T-cell (primary cell): ENCODE measurements around the gene FBXL5. TPM values are rescaled to one million over a fixed set of nuclear protein-coding genes. Genes with fewer than 3 reads are reported as not detected.

Experiments
- ATAC-seq, 4 experiments: fragments of 200-7000 bp in 3 of 4; fragments of 150-1000 bp in 1 of 4; cut with Tn5 transposase; replicated peaks in 1 of 4; 1 replicate in 3 of 4; 2 replicates in 1 of 4; pipeline ENCODE4 v1.10.0; 2021; ENCODE audit warnings: moderate library complexity in 3 of 4, mild to moderate bottlenecking in 2 of 4, moderate number of reproducible peaks in 1 of 4
- CTCF ChIA-PET, 2 donors: fragments of 300-600 bp; sonication (Branson Sonifier 250); formaldehyde crosslinking; loops; one replicate each; lab custom pipeline; 2022; ENCODE audit warnings: antibody characterized with exemption in 2 of 2; lab: Charles Lee
- POLR2A ChIA-PET, 2 donors: fragments of 300-600 bp; sonication (Branson Sonifier 250); formaldehyde crosslinking; loops; one replicate each; lab custom pipeline; 2022; ENCODE audit warnings: antibody characterized with exemption in 2 of 2; lab: Charles Lee
- DNase-seq, 35 experiments: peaks; one replicate each; pipeline versions ENCODE4 v3.0.0 to v3.0.0-alpha.2; 2013 to 2023
- H3K27ac ChIP-seq: one replicate; pipeline ENCODE4 v1.5.1; 2013; ENCODE audit warnings: low read length
- H3K27me3 ChIP-seq, 2 experiments: replicated peaks in 1 of 2; 1 replicate in 1 of 2; 2 replicates in 1 of 2; pipeline versions ENCODE4 v1.6.1 to v1.7.0; 2013; ENCODE audit warnings: low read length in 1 of 2, mixed read lengths in 1 of 2; ENCODE audit not compliant: control insufficient read depth in 2 of 2, insufficient read depth in 2 of 2; ENCODE audit errors: extremely low read depth in 1 of 2
- H3K36me3 ChIP-seq, 2 donors: 1 replicate in 1 of 2; 2 replicates in 1 of 2; pipeline versions ENCODE4 v1.6.1 to v1.7.0; 2013; ENCODE audit warnings: low read length in 1 of 2; ENCODE audit not compliant: control insufficient read depth in 2 of 2, insufficient read depth in 1 of 2; ENCODE audit errors: extremely low read depth in 1 of 2
- H3K4me1 ChIP-seq, 2 experiments: 1 replicate in 1 of 2; 2 replicates in 1 of 2; pipeline versions ENCODE4 v1.6.1 to v1.7.0; 2013; ENCODE audit warnings: low read length in 2 of 2, mixed read lengths in 1 of 2; ENCODE audit not compliant: insufficient read depth in 2 of 2, control insufficient read depth in 1 of 2; ENCODE audit errors: extremely low read depth in 1 of 2
- H3K4me3 ChIP-seq, 2 donors: 1 replicate in 1 of 2; 2 replicates in 1 of 2; pipeline versions ENCODE4 v1.5.1 to v1.7.0; 2013; ENCODE audit warnings: mild to moderate bottlenecking in 2 of 2, low read length in 1 of 2, moderate library complexity in 1 of 2; ENCODE audit not compliant: control insufficient read depth in 1 of 2; ENCODE audit errors: extremely low read depth in 1 of 2
- H3K9me3 ChIP-seq: 2 replicates; pipeline ENCODE4 v1.7.0; 2013
- H3K27ac Mint-ChIP-seq, 2 donors: one replicate each; pipeline ENCODE4 v1.8.0; 2020 to 2021; ENCODE audit warnings: mild to moderate bottlenecking in 2 of 2, mixed read lengths in 2 of 2
- H3K27me3 Mint-ChIP-seq, 2 donors: one replicate each; pipeline ENCODE4 v1.8.0; 2021 to 2022; ENCODE audit warnings: mixed read lengths in 2 of 2
- H3K36me3 Mint-ChIP-seq: one replicate; pipeline ENCODE4 v1.8.0; 2021; ENCODE audit warnings: mixed read lengths
- H3K4me1 Mint-ChIP-seq, 3 donors: one replicate each; pipeline ENCODE4 v1.8.0; 2020 to 2022; ENCODE audit warnings: mixed read lengths in 3 of 3, mild to moderate bottlenecking in 1 of 3
- H3K4me3 Mint-ChIP-seq, 3 donors: one replicate each; pipeline ENCODE4 v1.8.0; 2020 to 2022; ENCODE audit warnings: mild to moderate bottlenecking in 3 of 3, mixed read lengths in 3 of 3, moderate library complexity in 3 of 3
- H3K9me3 Mint-ChIP-seq, 3 donors: one replicate each; pipeline ENCODE4 v1.8.0; 2020 to 2022; ENCODE audit warnings: mixed read lengths in 3 of 3
- WGBS: methylation state at CpG from one replicate; pipeline ENCODE4 v1.1.5; 2013; ENCODE audit warnings: missing lambda C conversion rate; ENCODE audit not compliant: insufficient coverage; 5-methylcytosine and 5-hydroxymethylcytosine counted together
- total RNA-seq, 35 experiments: library from RNA in 6 of 35; stranded (reverse) in 6 of 35; fragments of 120-200 nt in 1 of 35; gene quantifications; one replicate each; pipeline versions ENCODE4 v1.2.1 to v1.2.4 and lab custom pipeline; 2013 to 2026

The FBXL5 gene
- total RNA-seq, 5 donors from 2014 or later (not counting 1 experiment from before 2014, with no cell fraction given), result 40.2 to 64.6 (median 45.0) TPM

- H3K4me1 Mint-ChIP-seq, result peaks cover 59 to 61% (median 60%) of the 10 kb centered on the region in 3 donors
- ChIA-PET CTCF (no interaction called here), POLR2A (interaction anchor here in 1 of 2 donors (0.6 kb wide), 2 partner anchors 36 to 505 kb away, joined by 4 read pairs; no protein-coding TSS in a partner anchor)
- H3K27me3 ChIP-seq, result no peaks in the 10 kb centered on the region
- peaks cover 23 to 37% of the 10 kb centered on the region in 2 experiments for H3K4me1 ChIP-seq
- H3K9me3 ChIP-seq, result no peaks in the 10 kb centered on the region
- H3K4me3 ChIP-seq, result peak overlapping the region; percentile 65 to 70
- H3K4me3 Mint-ChIP-seq, result peak overlapping the region; percentile 96 to 99 (median 98)
- no peaks in the 10 kb centered on the region for H3K27me3 Mint-ChIP-seq
- H3K36me3 ChIP-seq, result no peaks in the 10 kb centered on the region
- no CpG with 5 or more reads among the region's 4 CpGs for WGBS
- no peaks in the 10 kb centered on the region for H3K36me3 Mint-ChIP-seq
- peak overlapping the region; percentile 96 to 98 for H3K27ac Mint-ChIP-seq
- ATAC-seq, result no peak
- DNase-seq, result peak in 1 of 35 experiments; percentile 18
- no peaks in the 10 kb centered on the region for H3K9me3 Mint-ChIP-seq
- H3K27ac ChIP-seq, result peak overlapping the region; percentile 40
These were observed 1.7 kb downstream of the FBXL5 start for GRCh38 chr4:15653420-15653819.

DNA sequence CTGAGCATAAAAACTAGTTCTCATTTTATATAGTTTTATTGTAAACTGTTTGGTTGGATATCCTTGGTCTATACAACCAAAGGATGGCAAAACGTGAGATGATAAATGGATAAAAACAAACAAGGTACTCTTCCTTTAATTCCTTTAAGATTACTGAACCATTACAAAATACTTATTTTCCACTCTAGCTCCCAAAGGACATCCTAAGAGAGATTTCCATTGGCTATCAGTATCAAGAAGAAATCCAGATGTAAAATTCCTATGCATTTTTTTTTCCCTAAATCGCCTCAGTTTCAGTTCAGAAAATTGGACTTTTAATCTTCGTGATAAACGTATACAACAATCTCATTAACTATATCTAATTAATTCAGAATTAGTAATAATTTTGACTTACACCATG lies 2.3 kb downstream of the FBXL5 start:
- no CpG with 5 or more reads among the region's 4 CpGs for WGBS
- no peak for ATAC-seq
- no peaks in the 10 kb centered on the region for H3K27me3 ChIP-seq
- no peaks in the 10 kb centered on the region for H3K9me3 ChIP-seq
- Mint-ChIP-seq H3K36me3 (no peaks in the 10 kb centered on the region), H3K9me3 (no peaks in the 10 kb centered on the region), H3K27me3 (no peaks in the 10 kb centered on the region), H3K4me3 (peak overlapping the region; percentile 96 to 99 (median 98)), H3K4me1 (peaks cover 63 to 66% (median 65%) of the 10 kb centered on the region in 3 donors), H3K27ac (peak overlapping the region; percentile 96 to 98)
- H3K4me1 ChIP-seq, result peaks cover 25 to 37% of the 10 kb centered on the region in 2 experiments
- no peak for DNase-seq
- CTCF ChIA-PET, result interaction anchor here in 1 of 2 donors (1.1 kb wide), 1 partner anchor 26 kb away, joined by 4 read pairs; no protein-coding TSS in a partner anchor
- POLR2A ChIA-PET, result no interaction called here
- peak overlapping the region; percentile 40 for H3K27ac ChIP-seq
- H3K4me3 ChIP-seq, result no peak overlapping the region
- H3K36me3 ChIP-seq, result no peaks in the 10 kb centered on the region

GRCh38 chr4:15652191-15652590 lies 3.0 kb downstream of the FBXL5 start:
- Mint-ChIP-seq H3K4me1 (peaks cover 69 to 72% (median 70%) of the 10 kb centered on the region in 3 donors), H3K9me3 (no peaks in the 10 kb centered on the region), H3K4me3 (peak overlapping the region in 1 of 3 donors; percentile 99), H3K36me3 (no peaks in the 10 kb centered on the region), H3K27me3 (no peaks in the 10 kb centered on the region), H3K27ac (peak overlapping the region; percentile 39 to 61)
- Histone ChIP-seq H3K4me1 (peaks cover 27 to 39% of the 10 kb centered on the region in 2 experiments), H3K4me3 (no peak overlapping the region), H3K27me3 (no peaks in the 10 kb centered on the region), H3K9me3 (no peaks in the 10 kb centered on the region), H3K27ac (peak overlapping the region; percentile 18), H3K36me3 (no peaks in the 10 kb centered on the region)
- ATAC-seq, result no peak
- no peak for DNase-seq
- WGBS, result no CpG with 5 or more reads among the region's 1 CpG
- ChIA-PET POLR2A (no interaction called here), CTCF (interaction anchor here in 1 of 2 donors (0.8 to 1.1 kb wide), 3 partner anchors 26 to 419 kb away, joined by 3 to 4 read pairs (median 3); no protein-coding TSS in a partner anchor)

GRCh38 chr4:15651676-15652075 lies 3.5 kb downstream of the FBXL5 start:
- no peak overlapping the region for H3K4me3 ChIP-seq
- peak overlapping the region; percentile 42 to 62 for H3K27ac Mint-ChIP-seq
- CTCF ChIA-PET, result interaction anchor here in 1 of 2 donors (0.8 to 1.2 kb wide), 5 partner anchors 25 to 1685 kb away, joined by 3 to 7 read pairs (median 3); no protein-coding TSS in a partner anchor
- H3K27me3 ChIP-seq, result no peaks in the 10 kb centered on the region
- POLR2A ChIA-PET, result interaction anchor here (0.9 to 1.0 kb wide), 2 partner anchors 33 to 195 kb away, joined by 3 read pairs; no protein-coding TSS in a partner anchor
- no peaks in the 10 kb centered on the region for H3K9me3 ChIP-seq
- H3K36me3 Mint-ChIP-seq, result no peaks in the 10 kb centered on the region
- DNase-seq (peak in 1 of 35 experiments; percentile 46), ATAC-seq (no peak)
- no peaks in the 10 kb centered on the region for H3K9me3 Mint-ChIP-seq
- peak overlapping the region; percentile 1 to 52 (median 9) for H3K4me3 Mint-ChIP-seq
- no CpG with 5 or more reads among the region's 2 CpGs for WGBS
- no peaks in the 10 kb centered on the region for H3K36me3 ChIP-seq
- peaks cover 27 to 39% of the 10 kb centered on the region in 2 experiments for H3K4me1 ChIP-seq
- peak overlapping the region; percentile 18 for H3K27ac ChIP-seq
- peaks cover 71 to 72% (median 71%) of the 10 kb centered on the region in 3 donors for H3K4me1 Mint-ChIP-seq
- H3K27me3 Mint-ChIP-seq, result no peaks in the 10 kb centered on the region

GRCh38 chr4:15649914-15650545 lies 5.1 kb downstream of the FBXL5 start:
- Mint-ChIP-seq H3K9me3 (no peaks in the 10 kb centered on the region), H3K4me1 (peaks cover 73 to 77% (median 76%) of the 10 kb centered on the region in 3 donors), H3K27ac (peak overlapping the region; percentile 47 to 73), H3K27me3 (no peaks in the 10 kb centered on the region), H3K36me3 (no peaks in the 10 kb centered on the region), H3K4me3 (peak overlapping the region; percentile 7 to 52 (median 52))
- H3K36me3 ChIP-seq, result no peaks in the 10 kb centered on the region
- peak in 32 of 35 experiments; percentile 26 to 87 (median 58) for DNase-seq
- no CpG with 5 or more reads among the region's 5 CpGs for WGBS
- H3K9me3 ChIP-seq, result no peaks in the 10 kb centered on the region
- no peak overlapping the region for H3K27ac ChIP-seq
- H3K4me3 ChIP-seq, result no peak overlapping the region
- peaks cover 17 to 38% of the 10 kb centered on the region in 2 experiments for H3K4me1 ChIP-seq
- ChIA-PET CTCF (interaction anchor here (0.6 to 0.9 kb wide), 4 partner anchors 10 to 180 kb away, joined by 3 to 4 read pairs (median 4); partner anchors contain the start of gene CC2D2A (in 1 of the 2)), POLR2A (no interaction called here)
- ATAC-seq, result peak; percentile 61 to 76 (median 66)
- no peaks in the 10 kb centered on the region for H3K27me3 ChIP-seq

DNA sequence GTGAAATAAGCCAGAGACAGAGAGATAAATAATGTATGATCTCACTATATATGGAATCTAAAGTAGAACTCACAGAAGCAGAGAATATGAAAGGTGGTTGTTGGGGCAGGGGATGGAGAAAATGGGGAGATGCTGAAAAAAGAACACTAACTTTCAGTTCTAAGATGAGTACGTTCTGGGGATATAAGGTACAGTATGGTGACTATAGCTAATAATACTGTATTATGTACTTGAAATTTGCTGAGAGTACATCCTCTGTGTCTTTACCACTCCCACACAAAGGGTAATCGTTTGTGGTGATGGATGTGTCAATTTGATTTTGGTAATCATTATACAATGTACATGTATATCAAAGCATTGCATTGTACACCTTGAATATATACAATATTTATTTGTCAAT lies 6.6 kb downstream of the FBXL5 start:
- CTCF ChIA-PET, result interaction anchor here in 1 of 2 donors (0.8 kb wide), 1 partner anchor 11 kb away, joined by 4 read pairs; no protein-coding TSS in a partner anchor
- no CpG with 5 or more reads among the region's 2 CpGs for WGBS
- H3K4me3 Mint-ChIP-seq, result peak overlapping the region in 1 of 3 donors; percentile 24
- H3K9me3 Mint-ChIP-seq, result no peaks in the 10 kb centered on the region
- no peaks in the 10 kb centered on the region for H3K9me3 ChIP-seq
- H3K27me3 ChIP-seq, result no peaks in the 10 kb centered on the region
- DNase-seq (no peak), ATAC-seq (no peak)
- no peak overlapping the region for H3K27ac ChIP-seq
- peaks cover 7% of the 10 kb centered on the region for H3K36me3 Mint-ChIP-seq
- H3K27me3 Mint-ChIP-seq, result no peaks in the 10 kb centered on the region
- H3K36me3 ChIP-seq, result no peaks in the 10 kb centered on the region
- POLR2A ChIA-PET, result no interaction called here
- peaks cover 8 to 34% of the 10 kb centered on the region in 2 experiments for H3K4me1 ChIP-seq
- H3K4me3 ChIP-seq, result no peak overlapping the region
- peaks cover 73 to 80% (median 74%) of the 10 kb centered on the region in 3 donors for H3K4me1 Mint-ChIP-seq
- H3K27ac Mint-ChIP-seq, result no peak overlapping the region
